ENCODE results near the gene PRR7.
A peak's percentile ranks its signal among the peaks of the same experiment; 100 is the strongest.

The PRR7 gene

GRCh38 chr5:177499842-177500241, 53.2 kb downstream of the PRR7 start:
- DNase-seq (ENCODE audit: low spot score), result no peak

GRCh38 chr5:177500685-177501522, 54.3 kb downstream of the PRR7 start:
- peak; percentile 81 for DNase-seq (ENCODE audit: low spot score)

GRCh38 chr5:177501874-177502678, 55.5 kb downstream of the PRR7 start:
- DNase-seq (ENCODE audit: low spot score), result no peak

- no peak for DNase-seq (ENCODE audit: low spot score)
These were observed 56.3 kb downstream of the PRR7 start for GRCh38 chr5:177502886-177503285.

GRCh38 chr5:177503351-177504085, 56.9 kb downstream of the PRR7 start:
- DNase-seq (ENCODE audit: low spot score), result no peak

GRCh38 chr5:177504086-177505056, 57.8 kb downstream of the PRR7 start:
- DNase-seq (ENCODE audit: low spot score), result no peak

- DNase-seq (ENCODE audit: low spot score), result no peak
These were observed 58.5 kb downstream of the PRR7 start for GRCh38 chr5:177505075-177505474.
